Stimulated activated CD8-positive, alpha-beta memory T cell treated with anti-CD3 and anti-CD28 coated beads, Interleukin-7, amount 100 ng/mL, for 1 hour (primary cell): Measurements from ENCODE around the gene SMIM20.

Experiments
- DNase-seq, 2 donors: peaks; one replicate each; pipeline ENCODE4 v3.0.0-alpha.2; 2020; ENCODE audit warnings: low read depth in 2 of 2

The SMIM20 gene

GRCh38 chr4:25954293-25954904, 40.4 kb downstream of the SMIM20 start:
- DNase-seq = no peak

GRCh38 chr4:25955705-25956104, 41.7 kb downstream of the SMIM20 start:
- no peak for DNase-seq

- DNase-seq = no peak
These were observed 42.2 kb downstream of the SMIM20 start for GRCh38 chr4:25956260-25956659.

DNA sequence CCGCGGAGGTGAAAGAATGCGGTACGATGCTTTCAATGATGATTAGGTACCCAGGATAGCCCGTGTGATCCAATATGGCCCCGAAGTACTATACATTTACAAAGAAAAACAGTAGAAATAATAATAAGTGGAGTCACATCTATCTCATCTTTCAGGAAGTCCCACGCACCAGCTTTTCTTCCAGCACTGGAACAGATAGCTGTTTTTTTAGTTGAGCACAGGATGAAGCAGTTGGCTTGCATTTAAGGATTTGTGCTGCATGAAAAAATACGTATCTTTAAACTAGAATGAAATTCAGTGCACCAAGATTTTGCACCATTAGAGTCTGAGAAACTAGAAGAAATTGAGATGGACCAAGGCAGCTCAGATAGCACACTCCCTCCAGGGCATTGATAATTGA, 44.1 kb downstream of the SMIM20 start:
- no peak for DNase-seq

DNA sequence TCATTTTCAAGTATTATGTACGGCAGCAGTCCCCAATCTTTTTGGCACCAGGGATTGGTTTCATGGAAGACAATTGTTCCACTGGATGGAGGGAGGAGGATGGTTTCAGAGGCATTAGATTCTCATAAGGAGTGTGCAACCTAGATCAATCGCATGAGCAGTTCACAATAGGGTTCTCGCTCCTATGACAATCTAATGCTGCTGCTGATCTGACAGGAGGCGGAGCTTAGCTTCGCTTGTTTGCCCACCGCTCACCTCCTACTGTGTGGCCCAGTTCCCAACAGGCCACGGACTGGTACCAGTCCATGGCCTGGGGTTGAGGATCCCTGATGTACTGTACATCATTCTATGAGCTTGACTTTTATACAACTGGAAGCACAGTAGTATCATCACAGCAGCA, 48.4 kb downstream of the SMIM20 start:
- DNase-seq = no peak

DNA sequence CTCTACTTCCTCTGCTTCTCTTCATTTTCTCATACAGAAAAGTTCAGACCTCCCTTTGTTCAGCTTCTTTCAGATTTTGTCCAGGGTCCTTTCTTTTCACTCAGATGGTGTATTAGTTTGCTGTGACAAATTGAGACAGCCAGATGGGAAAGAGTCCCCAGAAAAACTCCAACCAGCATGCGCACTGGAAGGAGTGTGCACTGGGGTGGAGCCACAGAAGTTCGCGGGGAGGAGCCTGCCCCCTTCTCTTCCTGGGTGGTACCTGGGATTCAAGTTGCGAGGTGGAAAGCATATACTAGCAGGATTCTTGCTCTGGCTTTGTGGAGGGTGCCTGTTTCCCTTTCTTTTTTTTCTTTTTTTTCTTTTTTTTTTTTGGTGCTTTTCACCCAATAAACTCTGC, 51.6 kb downstream of the SMIM20 start:
- DNase-seq = no peak

DNA sequence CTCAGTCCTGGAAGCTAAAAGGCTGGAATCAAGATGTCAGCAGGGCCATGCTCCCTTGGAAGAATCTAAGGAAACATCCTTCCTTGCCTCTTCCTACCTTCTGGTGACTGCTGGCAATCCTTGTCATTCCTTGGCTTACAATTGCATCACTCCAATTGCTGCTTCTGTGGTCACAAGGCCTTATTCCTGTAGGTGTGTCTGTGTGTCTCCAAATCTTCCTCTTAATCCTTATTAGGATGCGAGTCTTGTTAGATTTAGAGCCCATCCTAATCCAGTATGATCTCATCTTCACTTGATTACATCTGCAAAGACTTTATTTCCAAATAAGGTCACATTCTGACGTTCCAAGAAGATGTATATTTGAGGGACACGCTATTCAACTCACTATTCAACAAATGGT, 52.2 kb downstream of the SMIM20 start:
- no peak for DNase-seq

GRCh38 chr4:25969374-25970155, 55.5 kb downstream of the SMIM20 start:
- no peak for DNase-seq

- DNase-seq = no peak
These were observed 56.2 kb downstream of the SMIM20 start for GRCh38 chr4:25970226-25970675.

DNA sequence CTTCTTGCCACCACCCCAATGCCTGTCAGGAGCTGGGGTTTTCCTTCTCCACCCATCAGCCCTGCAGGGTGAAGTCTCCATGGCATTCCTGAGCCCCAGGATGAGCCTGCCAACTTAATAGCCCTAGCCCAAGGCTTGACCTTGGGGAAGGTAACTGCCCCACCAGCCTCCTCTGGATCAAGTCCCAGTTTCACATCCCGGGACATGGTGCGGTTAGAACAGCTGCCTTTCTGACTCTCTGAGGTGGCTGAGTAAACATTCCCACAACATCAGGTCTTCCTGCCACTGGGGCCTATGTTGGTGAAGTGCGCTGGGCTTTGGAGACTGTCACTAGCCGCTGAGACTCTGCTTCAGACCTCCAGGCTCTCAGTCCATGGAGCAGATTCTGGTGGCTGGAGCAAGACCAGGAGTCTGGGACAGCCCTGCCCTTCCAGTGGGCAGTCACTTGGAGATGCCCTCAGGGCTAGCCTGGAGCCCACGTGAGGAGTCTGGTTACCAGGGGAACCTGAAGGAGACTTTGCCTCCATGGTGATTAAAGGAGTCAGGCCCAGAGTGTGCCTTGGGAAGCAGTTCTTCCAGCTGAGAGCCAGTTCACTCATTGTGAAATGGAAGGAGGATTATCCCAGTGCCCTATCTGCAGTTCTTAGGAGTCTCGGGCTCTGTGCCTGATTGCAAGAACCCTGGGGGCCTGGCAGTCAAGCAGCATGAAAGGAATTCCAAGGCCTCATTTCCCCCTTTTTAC, 56.8 kb downstream of the SMIM20 start:
- DNase-seq = no peak

- no peak for DNase-seq
These were observed 58.3 kb downstream of the SMIM20 start for GRCh38 chr4:25972366-25972765.

GRCh38 chr4:25972984-25973745, 59.1 kb downstream of the SMIM20 start:
- no peak for DNase-seq

- no peak for DNase-seq
These were observed 62.8 kb downstream of the SMIM20 start for GRCh38 chr4:25976780-25977179.

- DNase-seq = no peak
These were observed 63.6 kb downstream of the SMIM20 start for GRCh38 chr4:25977397-25978170.

DNA sequence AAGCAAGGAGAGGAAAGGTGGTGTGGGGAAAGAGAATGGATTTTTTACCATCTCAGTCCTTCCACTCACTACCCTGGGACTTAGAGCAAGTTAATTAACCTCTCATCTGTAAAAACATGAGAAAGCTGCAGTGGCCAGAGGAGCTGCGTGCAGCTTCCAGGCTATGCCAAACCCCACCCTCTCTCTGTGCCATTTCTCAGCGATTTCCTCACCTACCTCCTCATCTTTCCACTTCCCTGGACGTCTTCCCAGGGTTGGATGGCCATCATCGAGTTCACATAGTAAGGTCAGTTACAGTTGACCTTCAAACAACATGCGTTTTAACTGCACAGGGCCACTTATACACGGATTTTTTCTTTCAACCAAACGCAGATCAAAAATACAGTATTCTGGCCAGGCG, 64.3 kb downstream of the SMIM20 start:
- DNase-seq = no peak
